Skeletal muscle tissue (tissue), 4 donors: ENCODE results near the gene MYMX. TPM values are rescaled to one million over a fixed set of nuclear protein-coding genes. Genes with fewer than 3 reads are reported as not detected.
"Not testable (repeated sequence)": the region's sequence is repeated elsewhere in the genome, so short reads cannot be mapped to it uniquely, and the experiment has no call there.

ENCODE experiments used
- H3K27ac ChIP-seq: one replicate; pipeline ENCODE4 v1.7.0; 2013; ENCODE audit warnings: mild to moderate bottlenecking, low read depth, low read length, inconsistent platforms
- H3K27me3 ChIP-seq, 3 donors: one replicate each; pipeline ENCODE4 v1.7.0; 2013; ENCODE audit warnings: low read length in 3 of 3; ENCODE audit not compliant: control insufficient read depth in 3 of 3, insufficient read depth in 3 of 3
- H3K36me3 ChIP-seq, 3 donors: one replicate each; pipeline ENCODE4 v1.7.0; 2013; ENCODE audit warnings: low read length in 3 of 3; ENCODE audit not compliant: control insufficient read depth in 3 of 3, insufficient read depth in 3 of 3
- H3K4me1 ChIP-seq, 3 donors: one replicate each; pipeline ENCODE4 v1.7.0; 2013; ENCODE audit warnings: low read length in 3 of 3, mild to moderate bottlenecking in 3 of 3; ENCODE audit not compliant: control insufficient read depth in 3 of 3, insufficient read depth in 3 of 3
- H3K4me3 ChIP-seq, 3 donors: one replicate each; pipeline ENCODE4 v1.7.0; 2013; ENCODE audit warnings: low read length in 3 of 3
- H3K9ac ChIP-seq, 3 donors: one replicate each; pipeline ENCODE4 v1.7.0; 2013; ENCODE audit warnings: low read length in 3 of 3, mild to moderate bottlenecking in 3 of 3, moderate library complexity in 2 of 3, low read depth in 1 of 3
- H3K9me3 ChIP-seq, 3 donors: one replicate each; pipeline ENCODE4 v1.7.0; 2013; ENCODE audit warnings: low read length in 3 of 3; ENCODE audit not compliant: control insufficient read depth in 3 of 3
- total RNA-seq: library from RNA; depleted of rRNA; stranded (reverse); fragments of >200 nt; gene quantifications from one replicate; pipeline ENCODE4 v1.2.3, GENCODE V29; 2014
- donor health status: Osteomylitis.

The MYMX gene
- total RNA-seq, 1 donor from 2014 or later: 7.3 TPM

GRCh38 chr6:44185953-44186634 lies 30.6 kb upstream of the MYMX start:
- Histone ChIP-seq H3K4me3 (no peak overlapping the region), H3K9me3 (no peaks in the 10 kb centered on the region), H3K27me3 (no peaks in the 10 kb centered on the region), H3K36me3 (no peaks in the 10 kb centered on the region), H3K9ac (peak overlapping the region in 1 of 3 donors; percentile 8), H3K27ac (no peak overlapping the region), H3K4me1 (peaks cover 0 to 4% (median 0%) of the 10 kb centered on the region in 3 donors)

GRCh38 chr6:44186635-44187025 lies 30.1 kb upstream of the MYMX start:
- Histone ChIP-seq H3K4me1 (peaks cover 0 to 4% (median 0%) of the 10 kb centered on the region in 3 donors), H3K9me3 (no peaks in the 10 kb centered on the region), H3K27ac (no peak overlapping the region), H3K36me3 (no peaks in the 10 kb centered on the region), H3K4me3 (no peak overlapping the region), H3K9ac (peak overlapping the region in 1 of 3 donors; percentile 8), H3K27me3 (no peaks in the 10 kb centered on the region)

- H3K27ac ChIP-seq: no peak overlapping the region
These were observed 27.9 kb upstream of the MYMX start for GRCh38 chr6:44188819-44189218.

GRCh38 chr6:44189257-44189656 lies 27.5 kb upstream of the MYMX start:
- no peak overlapping the region for H3K4me3 ChIP-seq
- no peak overlapping the region for H3K9ac ChIP-seq
- peaks cover 0 to 4% (median 2%) of the 10 kb centered on the region in 3 donors for H3K4me1 ChIP-seq
- no peaks in the 10 kb centered on the region for H3K36me3 ChIP-seq
- H3K9me3 ChIP-seq: no peaks in the 10 kb centered on the region
- no peaks in the 10 kb centered on the region for H3K27me3 ChIP-seq
- no peak overlapping the region for H3K27ac ChIP-seq

More at GRCh38 chr6:44188819-44189218, 27.9 kb upstream of the MYMX start:
- no peaks in the 10 kb centered on the region for H3K27me3 ChIP-seq
- H3K9ac ChIP-seq: no peak overlapping the region
- peaks cover 0 to 4% (median 2%) of the 10 kb centered on the region in 3 donors for H3K4me1 ChIP-seq
- H3K9me3 ChIP-seq: no peaks in the 10 kb centered on the region
- H3K36me3 ChIP-seq: no peaks in the 10 kb centered on the region
- H3K4me3 ChIP-seq: no peak overlapping the region

GRCh38 chr6:44190715-44191114 lies 26.0 kb upstream of the MYMX start:
- Histone ChIP-seq H3K36me3 (no peaks in the 10 kb centered on the region), H3K4me1 (peaks cover 0 to 4% (median 2%) of the 10 kb centered on the region in 3 donors), H3K4me3 (no peak overlapping the region), H3K27ac (no peak overlapping the region), H3K9ac (no peak overlapping the region), H3K27me3 (no peaks in the 10 kb centered on the region), H3K9me3 (no peaks in the 10 kb centered on the region)

- H3K27ac ChIP-seq: no peak overlapping the region
- peak overlapping the region in 2 of 3 donors; percentile 30 to 46 for H3K4me3 ChIP-seq
These were observed 24.2 kb upstream of the MYMX start for GRCh38 chr6:44192428-44193041.

GRCh38 chr6:44193307-44193910 lies 23.3 kb upstream of the MYMX start:
- Histone ChIP-seq H3K9ac (no peak overlapping the region), H3K9me3 (no peaks in the 10 kb centered on the region), H3K36me3 (no peaks in the 10 kb centered on the region), H3K4me3 (no peak overlapping the region), H3K27ac (no peak overlapping the region), H3K4me1 (peaks cover 0 to 2% (median 0%) of the 10 kb centered on the region in 3 donors), H3K27me3 (no peaks in the 10 kb centered on the region)

More at GRCh38 chr6:44192428-44193041, 24.2 kb upstream of the MYMX start:
- H3K9ac ChIP-seq: no peak overlapping the region
- no peaks in the 10 kb centered on the region for H3K9me3 ChIP-seq
- H3K36me3 ChIP-seq: no peaks in the 10 kb centered on the region
- no peaks in the 10 kb centered on the region for H3K27me3 ChIP-seq
- peaks cover 0 to 2% (median 0%) of the 10 kb centered on the region in 3 donors for H3K4me1 ChIP-seq

- Histone ChIP-seq H3K4me1 (peaks cover 0 to 2% (median 0%) of the 10 kb centered on the region in 3 donors), H3K9ac (no peak overlapping the region), H3K36me3 (no peaks in the 10 kb centered on the region), H3K9me3 (no peaks in the 10 kb centered on the region), H3K27ac (no peak overlapping the region), H3K27me3 (no peaks in the 10 kb centered on the region), H3K4me3 (no peak overlapping the region)
These were observed 22.4 kb upstream of the MYMX start for GRCh38 chr6:44194326-44194725.

- not testable (repeated sequence) for H3K9me3 ChIP-seq, H3K36me3 ChIP-seq, H3K27me3 ChIP-seq, H3K9ac ChIP-seq, H3K27ac ChIP-seq, H3K4me3 ChIP-seq, H3K4me1 ChIP-seq
These were observed 20.4 kb upstream of the MYMX start for GRCh38 chr6:44196351-44196750.

GRCh38 chr6:44198684-44199083 lies 18.0 kb upstream of the MYMX start:
- Histone ChIP-seq H3K4me1 (peaks cover 3 to 10% (median 9%) of the 10 kb centered on the region in 3 donors), H3K36me3 (no peaks in the 10 kb centered on the region), H3K9ac (no peak overlapping the region), H3K27me3 (no peaks in the 10 kb centered on the region), H3K4me3 (no peak overlapping the region), H3K27ac (no peak overlapping the region), H3K9me3 (no peaks in the 10 kb centered on the region)
